Measurements from ENCODE around the gene HDAC4.
A peak's percentile ranks its signal among the peaks of the same experiment; 100 is the strongest.

Gene HDAC4

GRCh38 chr2:239396881-239397681 is 3.7 kb downstream of the HDAC4 start:
- peak; percentile 36 for DNase-seq

- no peak for DNase-seq
Observed at GRCh38 chr2:239395524-239395923, 5.3 kb downstream of the HDAC4 start.

GRCh38 chr2:239394978-239395377 is 5.8 kb downstream of the HDAC4 start:
- no peak for DNase-seq

- no peak for DNase-seq
Observed at GRCh38 chr2:239394346-239394945, 6.4 kb downstream of the HDAC4 start.

- no peak for DNase-seq
Observed at GRCh38 chr2:239393941-239394340, 6.9 kb downstream of the HDAC4 start.

GRCh38 chr2:239393388-239393940 is 7.4 kb downstream of the HDAC4 start:
- DNase-seq, result no peak

GRCh38 chr2:239392688-239393387 is 8.0 kb downstream of the HDAC4 start:
- no peak for DNase-seq

- DNase-seq, result no peak
Observed at GRCh38 chr2:239392072-239392357, 8.8 kb downstream of the HDAC4 start.

- no peak for DNase-seq
Observed at GRCh38 chr2:239391286-239392071, 9.3 kb downstream of the HDAC4 start.

- DNase-seq, result no peak
Observed at GRCh38 chr2:239390546-239391285, 10.1 kb downstream of the HDAC4 start.

- DNase-seq, result no peak
Observed at GRCh38 chr2:239389414-239390329, 11.1 kb downstream of the HDAC4 start.

GRCh38 chr2:239388236-239389151 is 12.3 kb downstream of the HDAC4 start:
- DNase-seq, result no peak

- no peak for DNase-seq
Observed at GRCh38 chr2:239387811-239388210, 13.0 kb downstream of the HDAC4 start.

- DNase-seq, result no peak
Observed at GRCh38 chr2:239386872-239387445, 13.9 kb downstream of the HDAC4 start.

- DNase-seq, result no peak
Observed at GRCh38 chr2:239386001-239386670, 14.7 kb downstream of the HDAC4 start.

- no peak for DNase-seq
Observed at GRCh38 chr2:239385096-239386000, 15.5 kb downstream of the HDAC4 start.

GRCh38 chr2:239383759-239384156 is 17.1 kb downstream of the HDAC4 start:
- no peak for DNase-seq
